NCI-H146 treated with DMSO at 0.1 percent for 48 hours (cell line): ENCODE results near the gene C22orf42.
A peak's percentile ranks its signal among the peaks of the same experiment; 100 is the strongest.
"Not testable (repeated sequence)": the region's sequence is repeated elsewhere in the genome, so short reads cannot be mapped to it uniquely, and the experiment has no call there.

ENCODE experiments used
- DNase-seq: peaks from one replicate; lab custom pipeline; 2025; ENCODE audit not compliant: unreplicated experiment; lab: John Stamatoyannopoulos, UW

The C22orf42 gene, protein sequence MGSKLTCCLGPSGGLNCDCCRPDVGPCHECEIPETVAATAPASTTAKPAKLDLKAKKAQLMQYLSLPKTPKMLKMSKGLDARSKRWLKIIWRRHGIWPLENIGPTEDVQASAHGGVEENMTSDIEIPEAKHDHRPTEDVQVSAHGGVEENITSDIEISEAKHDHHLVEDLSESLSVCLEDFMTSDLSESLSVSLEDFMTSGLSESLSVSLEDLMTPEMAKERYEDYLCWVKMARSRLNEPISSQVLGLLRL

DNA sequence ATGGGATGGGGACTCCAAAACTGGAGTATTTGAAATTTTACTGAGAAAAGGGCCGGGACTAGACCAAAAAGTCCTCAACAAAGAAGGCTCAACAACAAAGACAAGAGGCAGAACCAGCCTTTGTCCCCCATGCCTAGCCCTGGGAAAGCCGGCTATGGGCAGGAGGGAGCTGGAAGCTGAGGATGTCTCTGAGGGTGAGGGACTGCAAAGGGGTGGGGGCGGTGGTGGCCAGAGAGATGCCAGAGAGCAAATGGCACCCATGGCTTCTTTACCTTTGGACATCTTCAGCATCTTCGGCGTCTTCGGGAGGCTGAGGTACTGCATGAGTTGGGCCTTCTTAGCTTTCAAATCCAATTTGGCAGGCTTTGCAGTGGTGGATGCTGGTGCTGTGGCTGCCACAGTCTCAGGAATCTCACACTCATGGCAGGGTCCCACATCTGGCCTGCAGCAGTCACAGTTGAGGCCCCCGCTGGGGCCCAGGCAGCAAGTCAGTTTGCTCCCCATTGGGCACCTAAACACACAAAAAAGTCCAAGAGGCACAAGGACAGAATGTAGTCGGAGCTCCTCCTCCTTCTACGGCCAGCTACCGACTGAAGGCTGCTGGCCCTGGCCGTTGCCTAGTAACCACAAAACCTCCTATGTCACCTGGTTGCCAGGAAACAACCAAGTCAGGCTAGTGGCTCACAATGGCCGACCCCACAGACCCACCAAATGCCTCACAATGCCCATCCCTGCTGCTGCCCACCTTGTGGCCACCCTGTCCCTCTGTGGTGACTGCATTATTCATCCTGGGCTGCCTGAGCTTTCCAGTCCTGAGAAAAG is at the start of gene C22orf42:
Gene C22orf42 (minus strand): TSS at position 592 of the 822 bp plus-strand sequence. CDS start 88 bp downstream, at position 504.
- peak; percentile 33 for DNase-seq

- no peak for DNase-seq
These were observed 49.6 kb upstream of the C22orf42 start for GRCh38 chr22:32208681-32209080.

GRCh38 chr22:32207971-32208480 is 48.9 kb upstream of the C22orf42 start:
- no peak for DNase-seq

DNA sequence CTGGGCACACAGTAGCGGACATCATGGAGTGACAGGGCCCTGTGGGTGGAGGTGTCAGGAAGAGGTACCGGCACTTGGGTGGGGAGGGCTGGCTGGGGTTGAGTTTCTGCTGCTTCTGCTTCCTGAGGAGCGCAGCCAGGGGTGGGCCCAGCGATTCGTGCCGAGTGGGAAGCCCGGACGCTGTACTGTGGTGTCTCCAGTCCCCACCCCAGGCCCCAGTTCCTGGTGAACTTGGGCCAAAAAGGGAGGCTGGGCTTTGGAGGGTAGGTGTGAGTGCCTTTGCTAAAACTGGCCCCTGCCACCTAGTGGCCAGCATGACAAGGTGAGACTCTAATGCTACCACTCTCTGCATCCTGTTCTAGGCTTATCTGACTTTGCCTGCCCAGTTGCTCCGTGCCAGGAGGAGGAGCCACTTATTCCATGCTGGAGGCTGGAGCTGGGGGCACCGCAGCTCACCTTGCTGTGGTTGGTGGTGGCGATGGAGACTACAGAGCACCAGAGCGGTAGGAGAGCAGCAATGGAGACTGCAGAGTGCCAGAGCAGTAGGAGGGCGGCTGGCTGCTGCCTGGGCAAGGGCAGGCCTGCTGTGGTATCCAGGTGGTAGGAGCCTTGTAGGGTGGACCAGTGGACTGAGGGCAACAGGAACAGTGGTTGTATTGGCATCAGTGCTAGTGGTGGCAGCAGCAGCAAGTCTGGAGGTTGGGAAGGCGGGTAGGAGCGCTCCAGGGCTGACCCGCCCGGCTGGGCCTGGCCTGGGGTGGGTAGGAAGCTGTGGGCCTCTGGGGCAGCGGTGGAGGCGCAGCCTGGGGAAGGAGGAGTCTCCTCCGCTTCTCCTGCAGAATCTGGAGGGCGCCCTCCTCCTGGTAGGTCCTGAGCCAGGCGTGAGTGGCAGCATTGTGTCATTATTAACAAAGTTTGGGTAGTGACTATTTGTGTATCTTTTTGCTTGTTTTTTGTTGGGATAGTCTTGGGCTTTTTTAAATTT is 48.0 kb upstream of the C22orf42 start:
- peak; percentile 42 for DNase-seq

- peak; percentile 6 for DNase-seq
These were observed 47.1 kb upstream of the C22orf42 start for GRCh38 chr22:32205974-32206773.

DNA sequence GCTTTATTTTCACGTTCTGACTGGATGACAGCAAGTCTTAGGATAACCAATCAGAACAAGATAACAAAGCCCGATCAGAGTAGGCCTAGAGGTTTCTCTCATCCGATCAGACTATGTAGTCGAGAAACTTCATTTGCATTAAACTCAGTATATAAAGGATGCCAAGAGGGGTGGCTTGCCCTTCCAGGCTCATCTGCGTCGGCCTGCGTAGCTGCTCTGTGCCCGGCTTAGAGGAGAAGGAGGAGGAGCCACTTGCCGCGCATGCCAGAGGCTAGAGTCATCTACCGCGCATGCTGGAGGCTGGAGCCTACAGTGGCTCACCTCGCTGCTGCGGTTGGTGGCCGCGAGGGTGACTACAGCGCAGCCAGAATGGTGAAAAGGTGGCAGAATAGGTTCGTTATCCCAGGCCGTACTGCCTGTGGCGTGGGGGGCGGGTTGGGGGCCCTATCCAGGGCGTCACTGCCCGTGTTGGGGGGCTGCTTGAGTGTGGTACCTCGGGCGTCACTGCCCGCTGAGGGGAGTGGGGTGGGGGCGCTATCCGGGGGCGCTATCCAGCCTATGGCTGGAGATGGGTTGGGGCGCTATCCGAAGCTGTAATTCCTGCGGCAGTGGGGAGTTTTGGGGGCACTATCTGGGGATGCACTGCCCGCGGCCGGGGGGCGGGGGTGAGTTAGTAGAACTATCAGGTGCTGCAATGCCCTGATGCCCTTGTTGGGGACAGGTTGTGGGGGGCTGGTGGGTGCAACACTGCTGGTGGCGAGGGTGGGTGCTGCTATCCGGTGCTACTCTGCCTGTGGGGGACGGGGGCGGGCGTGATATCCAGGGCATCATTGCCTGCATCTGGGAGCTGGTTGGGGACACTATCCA is 46.0 kb upstream of the C22orf42 start, which contains the start of gene RFPL2:
Gene RFPL2 (minus strand): TSS at position 218 of the 867 bp plus-strand sequence. CDS start 2,622 bp downstream, outside the sequence.
- DNase-seq = peak; percentile 65

GRCh38 chr22:32204040-32204855 is 45.1 kb upstream of the C22orf42 start:
- peak; percentile 52 for DNase-seq

DNA sequence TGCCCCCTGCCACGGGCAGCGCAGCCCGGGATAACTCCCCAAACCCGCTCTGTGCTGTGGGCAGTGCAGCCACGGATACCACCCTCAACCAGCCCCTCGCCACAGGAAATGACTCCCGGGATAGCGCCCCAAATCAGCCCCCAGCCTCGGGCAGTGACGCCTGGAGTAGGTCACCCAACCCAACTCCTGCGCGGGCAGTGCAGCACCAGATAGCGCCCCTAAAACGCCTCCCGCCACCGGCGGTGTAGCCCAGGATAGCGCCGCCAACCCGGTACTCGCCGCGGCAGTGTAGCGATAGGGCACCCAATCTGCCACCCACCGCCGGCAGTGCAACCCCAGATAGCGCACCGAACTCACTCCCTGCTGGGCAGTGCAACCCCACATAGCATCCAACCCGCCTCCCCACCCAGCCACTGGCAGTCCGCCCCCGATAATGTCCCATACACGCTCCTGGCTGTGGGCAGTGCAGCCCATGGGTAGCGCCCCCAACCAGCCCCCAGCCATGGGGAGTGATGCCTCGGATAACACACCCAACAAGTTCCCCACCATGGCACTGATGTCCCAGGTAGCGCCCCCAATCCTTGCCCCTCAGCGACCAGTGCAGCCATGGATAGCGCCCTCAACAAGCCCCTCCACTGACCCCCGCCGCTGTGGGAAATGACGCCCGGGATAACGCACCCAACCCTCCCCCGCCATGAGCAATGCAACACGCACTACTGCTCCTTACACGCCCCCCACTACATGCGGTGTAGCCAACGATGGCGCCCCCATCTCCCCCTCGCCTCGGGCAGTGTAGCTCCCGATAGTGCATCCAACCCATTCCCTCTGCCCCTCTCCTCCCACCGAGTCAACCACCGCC is 44.3 kb upstream of the C22orf42 start:
- no peak for DNase-seq

DNA sequence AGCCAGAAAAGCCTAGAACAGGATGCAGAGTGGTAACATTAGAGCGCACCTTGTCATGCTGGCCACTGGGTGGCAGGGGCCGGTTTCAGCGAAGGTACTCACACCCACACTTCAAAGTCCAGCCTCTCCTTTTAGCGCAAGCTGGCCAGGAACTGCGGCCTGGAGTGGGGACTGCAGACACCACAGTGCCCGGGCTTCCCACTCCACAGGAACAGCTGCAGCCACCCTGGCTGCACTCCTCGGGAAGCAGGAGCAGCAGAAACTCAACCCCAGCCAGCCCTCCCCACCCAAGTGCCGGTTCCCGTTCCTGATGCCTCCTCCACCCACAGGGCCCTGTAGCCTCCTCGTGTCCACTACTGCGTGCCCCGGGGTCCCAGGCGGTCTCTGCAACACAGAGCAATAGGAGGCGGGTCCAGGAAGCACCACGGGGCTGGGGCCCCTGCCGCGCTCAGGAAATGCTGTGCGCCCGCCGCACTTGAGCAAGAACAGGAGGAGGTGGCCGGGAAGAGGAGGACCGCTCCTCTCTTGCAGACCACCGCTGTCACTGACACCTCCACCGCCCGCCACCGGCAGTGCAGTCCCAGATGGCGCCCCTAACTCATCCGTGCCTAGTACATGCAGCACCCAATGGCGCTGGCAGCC is 43.6 kb upstream of the C22orf42 start:
- peak; percentile 59 for DNase-seq

- DNase-seq = no peak
These were observed 43.0 kb upstream of the C22orf42 start for GRCh38 chr22:32202161-32202538.

DNA sequence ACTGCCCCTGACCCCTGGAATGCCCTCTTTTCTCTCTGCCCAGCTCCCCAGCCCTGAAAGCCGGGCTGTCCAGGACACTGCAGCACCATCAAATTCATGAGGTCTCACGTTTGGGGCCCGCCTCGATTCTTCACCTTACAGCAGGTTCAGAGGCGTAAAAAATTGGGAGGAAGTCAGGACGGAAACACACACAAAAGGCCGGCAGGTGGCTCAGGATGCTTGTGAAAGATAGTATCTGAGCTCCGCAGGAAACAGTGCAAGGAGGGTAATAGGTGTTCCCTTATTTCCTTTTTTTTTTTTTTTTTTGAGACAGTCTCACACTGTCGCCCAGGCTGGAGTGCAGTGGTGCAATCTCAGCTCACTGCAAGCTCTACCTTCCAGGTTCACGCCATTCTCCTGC is 41.6 kb upstream of the C22orf42 start:
- no peak for DNase-seq

DNA sequence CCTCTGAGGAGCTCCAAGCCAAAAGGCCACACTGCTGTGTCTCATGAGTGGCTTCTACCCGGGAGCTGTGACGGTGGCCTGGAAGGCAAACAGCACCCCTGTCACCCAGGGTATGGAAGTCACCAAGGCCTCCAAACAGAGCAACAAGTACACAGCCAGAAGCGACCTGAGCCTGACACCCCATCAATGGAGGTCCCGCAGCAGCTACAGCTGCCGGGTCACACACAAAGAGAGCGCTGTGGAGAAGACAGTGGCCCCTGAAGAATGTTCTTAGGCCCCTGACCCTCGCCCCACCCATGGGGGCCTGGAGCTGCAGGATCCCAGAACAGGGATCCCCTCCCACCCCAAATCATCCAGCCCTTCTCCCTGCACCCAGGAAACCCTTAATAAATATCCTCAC is 40.9 kb upstream of the C22orf42 start:
- no peak for DNase-seq

DNA sequence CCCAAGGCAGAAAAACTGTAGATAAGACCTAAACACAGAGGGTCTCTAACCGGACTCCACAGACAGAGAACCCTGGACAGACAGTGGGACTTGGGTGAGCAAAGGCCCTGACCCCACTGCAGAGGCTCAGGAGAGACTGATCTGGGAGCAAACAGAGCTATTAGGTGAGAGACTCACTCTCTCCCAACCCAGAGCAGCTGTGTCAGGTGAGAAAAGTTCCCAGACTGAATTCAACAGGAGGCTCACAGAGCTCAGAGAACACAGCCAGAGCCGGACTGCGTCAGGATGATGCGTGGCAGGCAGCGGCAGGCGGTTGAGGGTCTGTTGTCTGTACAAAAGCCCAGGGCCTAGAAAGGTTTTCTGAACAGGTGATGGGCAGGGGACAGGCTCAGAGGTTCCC is 40.2 kb upstream of the C22orf42 start:
- no peak for DNase-seq

GRCh38 chr22:32197553-32198226 is 38.6 kb upstream of the C22orf42 start:
- DNase-seq = not testable (repeated sequence)

GRCh38 chr22:32195900-32196299 is 36.8 kb upstream of the C22orf42 start:
- DNase-seq = not testable (repeated sequence)

GRCh38 chr22:32193346-32193745 is 34.2 kb upstream of the C22orf42 start:
- DNase-seq = not testable (repeated sequence)
